Suppressor macrophage (primary cell): ENCODE measurements around the gene CDK5R2.

Source experiments
- DNase-seq, 4 experiments: peaks; one replicate each; pipeline ENCODE4 v3.0.0-alpha.2; 2020 to 2022

The CDK5R2 gene

DNA sequence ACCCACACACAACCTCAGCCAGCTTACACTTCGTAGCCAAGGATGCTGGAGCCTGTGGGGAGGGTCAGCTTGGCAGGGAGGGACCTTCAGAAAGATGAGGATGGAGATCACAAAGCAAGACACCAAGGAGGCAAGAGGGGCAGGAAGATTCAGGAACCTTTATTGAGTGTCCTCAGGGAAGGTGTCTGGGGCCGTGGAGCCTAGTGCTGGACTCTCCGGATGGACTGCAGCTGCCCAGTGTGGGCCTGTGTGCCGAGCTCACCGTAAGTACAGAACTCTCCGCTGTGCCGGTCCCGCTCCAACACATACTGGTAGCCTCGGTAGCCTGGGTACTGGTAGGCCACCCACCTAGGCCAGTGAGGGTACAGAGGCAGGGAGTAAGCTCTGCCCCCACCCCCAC lies 30.6 kb downstream of the CDK5R2 start:
- no peak for DNase-seq

DNA sequence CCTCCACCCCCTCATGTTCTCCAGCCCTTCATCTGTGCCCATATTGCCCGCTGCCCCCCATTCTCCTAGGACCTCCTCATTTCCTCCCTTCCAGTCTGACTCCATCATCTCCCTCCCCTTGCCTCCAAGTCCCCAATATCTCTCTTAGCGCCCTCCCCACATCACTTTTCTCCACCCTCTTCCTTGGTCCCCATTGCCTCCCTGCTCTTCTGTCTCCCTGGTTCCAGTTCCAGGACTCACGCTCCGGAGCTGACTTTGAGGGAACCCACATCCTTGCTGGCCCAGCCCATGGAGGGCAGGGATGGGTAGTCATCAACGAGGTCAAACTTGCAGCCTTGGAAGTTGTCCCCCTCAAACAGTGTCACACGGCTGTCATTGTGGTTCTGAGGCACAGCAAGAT lies 31.1 kb downstream of the CDK5R2 start:
- no peak for DNase-seq

DNA sequence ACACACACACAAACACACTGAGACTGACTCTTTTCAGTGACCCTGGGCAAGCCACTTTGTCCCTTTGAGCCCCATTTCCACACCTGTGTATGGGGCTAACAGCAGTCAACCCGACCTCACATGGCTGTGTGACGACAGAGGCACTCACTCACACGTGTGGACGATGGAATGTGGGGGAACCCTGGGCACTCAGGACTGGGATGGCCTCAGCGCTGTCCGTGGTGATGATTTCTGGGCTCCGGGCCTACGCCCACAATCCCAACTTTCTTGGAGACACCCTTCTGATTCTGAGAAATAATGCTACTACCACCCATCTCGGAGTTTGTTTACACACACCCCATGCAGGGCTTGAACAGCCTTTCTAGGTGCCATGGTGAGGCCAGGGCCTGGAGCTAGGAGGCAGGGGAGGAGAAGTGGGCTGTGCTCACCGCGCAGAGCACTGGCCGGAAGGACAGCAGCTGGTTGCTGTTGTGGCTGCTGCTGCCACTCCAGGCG lies 32.3 kb downstream of the CDK5R2 start:
- no peak for DNase-seq

DNA sequence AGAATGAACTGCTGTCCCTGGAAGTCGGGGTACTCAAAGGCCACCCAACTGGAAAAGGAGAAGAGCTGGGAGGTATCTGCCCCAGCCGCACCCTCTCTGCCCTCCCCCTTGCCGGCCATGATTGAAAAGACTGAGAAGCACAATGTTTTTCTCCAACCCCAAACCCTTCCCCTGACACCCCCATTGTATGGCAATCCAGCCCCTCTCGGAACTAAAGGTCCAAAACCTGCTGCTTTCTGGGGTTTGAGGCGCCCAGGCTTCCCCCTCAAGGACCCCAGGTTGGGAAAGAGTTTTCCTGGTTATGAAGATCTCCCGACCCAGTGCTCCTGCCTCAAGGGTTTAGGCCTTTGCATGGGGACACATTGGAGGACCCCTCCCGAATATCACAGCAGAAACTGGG lies 32.7 kb downstream of the CDK5R2 start:
- no peak for DNase-seq

GRCh38 chr2:218992703-218993344 lies 33.4 kb downstream of the CDK5R2 start:
- DNase-seq = peak in 1 of 4 experiments; percentile 30

DNA sequence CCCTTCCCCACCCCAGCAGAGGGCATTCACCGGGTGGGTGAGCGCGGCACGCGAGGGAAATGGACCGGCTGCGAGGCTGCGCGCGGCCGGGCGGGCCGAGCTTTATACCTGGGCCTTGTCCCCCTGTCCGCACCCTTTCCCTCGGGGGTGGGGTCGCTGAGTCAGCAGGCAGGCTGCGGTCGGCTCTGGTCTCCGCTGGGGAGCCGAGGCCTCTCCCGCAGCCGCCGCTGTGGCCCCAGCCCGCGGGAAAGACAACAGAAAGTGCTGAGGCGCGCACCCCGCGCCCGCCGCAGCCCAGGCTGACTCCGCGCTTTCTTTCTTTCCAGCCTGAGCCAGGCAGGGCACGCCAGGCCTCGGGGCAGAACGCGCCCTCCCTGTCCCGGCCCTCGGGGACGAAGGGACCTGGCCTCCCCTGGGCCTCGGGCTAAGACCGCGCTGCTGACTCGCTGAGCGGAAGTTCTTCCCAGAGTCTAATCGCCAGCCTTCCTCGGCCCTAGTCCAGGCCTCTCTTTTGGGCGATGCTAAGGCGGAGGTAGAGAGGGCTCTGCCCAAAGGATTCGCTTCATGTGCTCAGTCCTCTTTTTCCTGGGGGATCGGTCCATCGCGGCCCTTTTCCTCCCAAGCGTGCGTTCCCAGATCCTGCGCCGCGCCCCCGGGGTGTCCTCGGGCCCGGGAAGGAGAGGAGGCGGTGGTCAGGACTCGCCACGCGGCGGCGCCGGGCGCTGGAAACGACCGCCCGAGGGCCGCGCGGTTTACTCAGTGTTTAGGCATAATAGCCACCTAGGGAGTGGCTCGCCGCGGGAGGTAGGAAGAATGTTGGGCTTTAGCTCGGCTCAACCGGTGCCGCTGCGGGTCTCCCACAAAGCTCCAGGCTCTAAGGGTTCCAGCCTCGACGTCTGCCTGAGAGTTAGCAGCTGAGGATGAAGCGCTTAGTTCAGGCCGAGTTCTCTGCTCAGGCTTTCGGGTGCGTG lies 34.2 kb downstream of the CDK5R2 start, which contains the start of gene CRYBA2:
Gene CRYBA2 (minus strand): TSS at position 78 of the 971 bp plus-strand sequence. CDS start 246 bp downstream, outside the sequence.
- peak in 1 of 4 experiments; percentile 36 for DNase-seq

DNA sequence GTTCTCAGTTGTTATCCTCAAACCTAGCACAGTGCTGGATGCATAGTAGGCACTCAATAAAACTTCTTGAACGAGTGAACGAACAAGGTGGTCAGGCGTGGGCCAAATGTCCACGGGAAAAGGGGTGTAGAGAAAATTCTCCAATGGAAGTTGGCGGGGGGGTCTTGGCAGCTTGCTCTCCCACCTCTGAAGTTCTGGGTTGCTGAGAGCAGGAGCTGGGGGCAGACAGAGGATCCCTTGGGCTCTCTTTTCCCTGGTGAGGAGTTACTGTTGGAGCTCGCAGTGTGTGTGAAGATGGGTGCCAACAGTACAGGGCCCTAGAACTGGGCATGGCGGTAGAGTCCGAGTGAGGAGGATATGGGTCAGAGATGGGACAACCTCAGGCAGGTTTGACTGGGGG lies 36.1 kb downstream of the CDK5R2 start:
- DNase-seq = no peak

- DNase-seq = peak; percentile 80 to 89 (median 82)
These were observed 36.7 kb downstream of the CDK5R2 start for GRCh38 chr2:218995972-218996711.

DNA sequence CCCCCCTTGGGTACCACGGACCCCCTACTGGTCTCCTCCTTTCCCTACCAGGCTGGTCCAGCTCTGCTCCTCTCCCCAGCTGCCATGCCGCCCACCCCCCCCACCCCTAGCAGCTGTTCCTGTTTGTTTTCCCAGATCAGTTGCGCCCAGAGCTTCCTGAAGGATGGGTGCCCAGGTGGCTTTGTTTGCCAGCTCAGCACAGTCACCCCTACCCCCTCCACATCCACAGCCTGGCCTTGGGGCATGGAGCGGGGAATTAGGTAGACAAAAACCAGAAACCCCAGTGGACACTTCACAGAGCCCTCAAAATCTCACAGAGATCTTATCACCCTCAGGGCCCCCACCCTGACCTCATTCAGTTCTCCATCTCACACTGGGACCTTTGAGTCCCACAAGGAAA lies 37.5 kb downstream of the CDK5R2 start:
- DNase-seq = no peak

GRCh38 chr2:218997731-218998130 lies 38.3 kb downstream of the CDK5R2 start:
- no peak for DNase-seq

DNA sequence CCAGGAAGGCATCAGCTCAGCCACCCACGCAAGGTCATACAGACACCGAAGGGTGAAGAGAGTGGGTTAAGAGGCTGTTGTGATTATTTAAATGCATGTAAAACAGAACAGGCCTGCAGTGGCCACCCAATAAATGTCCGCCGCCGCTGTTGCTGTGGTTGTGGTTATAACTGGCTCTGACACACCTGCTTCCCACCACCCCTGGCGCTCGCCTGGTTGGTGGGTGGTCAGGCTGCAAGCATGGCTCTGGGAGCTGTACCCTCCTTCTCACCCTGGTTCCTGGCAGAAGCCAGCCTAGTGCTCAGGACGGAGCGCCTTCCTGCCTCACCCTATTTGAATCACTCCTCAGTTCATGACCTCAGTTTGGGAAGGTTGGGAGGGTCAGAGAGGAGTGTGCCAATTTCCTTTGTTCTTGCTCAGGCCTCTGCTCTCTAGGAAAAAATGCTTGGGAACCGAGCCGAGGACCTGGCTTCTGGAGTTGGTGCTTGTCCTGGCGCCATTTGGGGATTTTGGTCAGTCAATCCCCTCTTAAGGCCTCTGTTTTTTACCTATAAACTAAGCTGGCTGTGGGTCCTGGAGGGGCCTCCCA lies 39.0 kb downstream of the CDK5R2 start:
- no peak for DNase-seq

DNA sequence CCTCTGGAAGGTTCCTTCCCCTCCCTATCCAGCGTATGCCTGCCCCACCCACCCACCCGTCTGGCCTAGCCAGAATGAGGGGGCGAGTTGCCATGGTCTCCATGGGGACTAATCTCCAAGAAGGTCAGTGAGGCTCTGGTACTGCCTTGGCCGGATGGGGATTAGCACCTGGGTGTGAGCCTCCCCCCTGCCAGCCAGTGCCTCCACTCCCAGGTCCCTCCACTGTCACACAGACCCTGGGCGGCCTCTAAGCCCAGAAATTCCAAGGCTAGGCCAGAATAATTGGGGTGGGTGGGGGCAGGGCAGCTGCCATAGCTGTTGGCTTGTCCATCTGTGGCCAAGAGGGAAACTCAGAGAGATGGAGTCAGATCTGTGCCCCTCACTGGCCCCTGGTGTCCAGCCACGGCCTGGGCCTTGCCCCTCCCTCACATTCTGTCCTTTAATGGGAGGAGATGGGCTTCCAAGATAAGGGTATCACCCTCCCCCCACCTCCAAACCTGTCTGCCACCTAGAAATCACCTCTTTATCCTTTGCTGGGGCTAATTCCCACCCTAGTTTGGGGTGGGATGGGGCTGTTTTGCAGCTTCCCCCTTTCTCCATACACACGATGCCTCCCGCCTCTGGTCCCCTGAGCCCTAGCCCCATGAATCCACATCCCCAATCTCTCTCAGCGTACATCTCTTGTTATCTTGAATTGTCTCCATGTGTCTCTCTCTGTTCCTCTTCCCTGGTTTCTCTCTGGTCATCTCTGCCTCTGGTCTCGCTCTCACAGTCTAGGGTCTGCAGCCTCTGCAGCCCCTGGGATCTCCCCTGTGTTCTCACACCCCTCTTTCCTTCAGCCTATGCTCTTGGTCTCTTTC lies 39.8 kb downstream of the CDK5R2 start:
- DNase-seq = no peak

DNA sequence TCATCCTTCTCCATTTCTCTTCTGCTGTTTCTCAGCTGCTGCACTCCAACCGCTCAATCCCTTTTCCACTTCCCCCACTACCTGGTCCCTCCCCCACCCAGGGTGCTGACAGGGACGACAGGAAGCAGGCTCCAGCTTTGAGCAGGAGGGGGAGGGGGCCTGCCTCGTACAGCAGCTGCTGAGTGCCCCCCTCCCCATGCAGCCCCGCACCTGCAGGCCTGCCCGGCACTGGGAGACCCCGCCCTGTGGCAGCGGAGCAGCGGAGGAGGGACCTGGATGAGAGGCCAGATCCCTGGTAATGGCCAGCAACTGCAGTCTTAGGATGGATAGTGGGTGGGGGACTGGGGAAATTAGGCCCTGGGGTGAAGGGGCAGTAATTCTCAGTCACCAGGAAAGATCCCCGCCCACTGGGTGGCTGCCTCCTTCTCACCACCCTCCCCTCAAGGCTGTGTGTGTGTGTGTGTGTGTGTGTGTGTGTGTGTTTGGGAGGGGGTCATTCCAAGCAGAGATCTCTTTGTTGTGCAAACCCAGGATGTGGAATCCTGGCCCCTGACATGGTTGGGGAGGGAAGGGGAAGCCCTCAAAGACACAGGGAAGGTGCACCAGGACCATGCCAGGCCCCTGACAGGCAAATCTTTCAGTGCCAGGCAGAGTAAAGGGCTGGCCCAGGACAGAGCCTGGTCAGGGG lies 40.6 kb downstream of the CDK5R2 start:
- no peak for DNase-seq

DNA sequence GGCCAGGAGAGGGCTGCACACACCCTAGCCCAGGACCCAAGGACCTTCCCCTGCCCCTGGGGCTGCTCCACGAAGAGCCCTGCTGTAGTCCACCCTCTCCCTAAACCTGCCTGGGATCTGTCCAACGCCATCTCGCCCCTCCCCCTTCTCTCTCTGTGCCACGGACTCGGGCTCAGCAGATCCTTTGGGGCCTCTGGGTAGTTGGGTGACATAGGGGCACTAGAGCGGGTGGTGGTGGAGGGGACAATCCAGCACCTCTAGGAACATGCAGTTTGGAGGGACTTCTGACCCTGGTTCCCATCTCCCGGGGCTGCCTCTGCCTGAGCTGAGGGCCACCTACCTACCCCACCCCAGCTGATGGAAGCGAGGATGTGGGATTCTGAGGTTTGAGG lies 41.1 kb downstream of the CDK5R2 start:
- no peak for DNase-seq

DNA sequence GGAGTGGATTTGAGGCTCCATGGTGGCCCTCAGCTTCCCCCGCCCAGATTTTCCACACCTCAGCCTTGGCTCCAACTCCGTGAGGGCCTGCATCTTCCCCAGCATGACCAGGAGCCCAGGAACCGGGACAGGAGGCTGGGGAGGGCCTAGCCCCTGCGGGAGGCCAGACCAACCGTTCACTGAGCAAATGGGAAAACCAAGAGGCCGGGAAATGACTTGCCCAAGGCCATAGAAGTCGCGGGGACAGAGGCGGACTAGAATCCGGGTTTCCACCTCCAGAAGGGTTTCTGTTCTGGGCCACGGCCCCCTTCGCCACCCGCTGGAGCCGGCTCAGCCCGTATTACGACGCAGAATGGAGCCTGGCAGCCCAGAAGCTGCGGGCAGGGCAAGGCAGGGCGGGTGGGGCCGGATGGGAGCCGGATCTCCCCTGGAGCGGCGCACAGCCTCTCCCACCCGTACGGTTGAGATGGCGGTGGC lies 41.7 kb downstream of the CDK5R2 start:
- no peak for DNase-seq

GRCh38 chr2:219001577-219002394 lies 42.3 kb downstream of the CDK5R2 start:
- DNase-seq = no peak

DNA sequence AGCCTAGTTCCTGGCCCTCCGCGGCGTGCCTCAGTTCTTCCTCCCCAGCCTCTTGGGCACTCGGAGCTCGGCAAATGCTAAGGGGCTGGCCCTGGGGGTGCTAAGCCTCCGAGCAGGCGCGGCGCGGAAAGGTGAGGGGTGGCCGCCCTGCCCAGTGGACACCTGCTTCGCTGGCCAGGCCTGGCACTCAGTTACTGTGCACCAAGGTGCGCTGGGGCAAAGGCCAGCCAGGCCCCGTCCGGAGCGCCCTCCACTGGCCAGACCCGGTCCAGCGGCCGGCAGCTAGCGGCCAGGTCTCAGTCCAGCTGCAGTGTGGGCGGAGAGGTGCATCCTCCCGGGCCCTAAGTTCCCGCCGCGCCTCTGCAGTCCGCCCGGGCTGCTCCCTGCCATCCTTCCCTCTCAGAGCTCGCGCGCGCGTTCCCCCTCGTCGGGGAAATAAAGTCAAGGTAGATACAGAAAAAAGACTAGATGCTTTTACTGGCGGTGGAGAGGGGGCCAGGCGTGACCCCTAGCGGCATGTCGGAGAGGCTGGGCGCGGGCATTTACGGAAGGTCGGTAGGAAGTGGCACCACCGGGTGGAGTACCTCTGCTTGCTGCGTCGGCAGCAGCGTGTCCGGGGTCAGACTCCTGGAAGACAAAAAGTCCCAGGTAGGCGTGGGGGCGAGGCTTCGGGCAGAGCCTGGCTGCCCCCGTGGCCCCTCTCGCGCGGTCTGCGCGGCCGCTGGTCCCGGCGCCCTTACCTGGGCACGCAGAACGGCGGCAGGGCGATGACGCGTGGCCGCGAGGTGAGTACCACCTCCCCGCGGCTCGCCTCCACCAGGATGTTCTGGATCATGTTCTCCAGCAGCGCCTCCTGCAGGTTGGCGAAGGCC lies 43.2 kb downstream of the CDK5R2 start:
- peak in 3 of 4 experiments; percentile 35 to 54 (median 39) for DNase-seq

- DNase-seq = no peak
These were observed 43.8 kb downstream of the CDK5R2 start for GRCh38 chr2:219003267-219003634.

GRCh38 chr2:219003979-219004378 lies 44.5 kb downstream of the CDK5R2 start:
- no peak for DNase-seq
